Gastroesophageal sphincter (tissue), 3 donors: ENCODE data around the gene TYRO3.

ENCODE experiments used
- CTCF ChIP-seq, 4 experiments: fragments of 200-600 bp in 2 of 4; fragments of 450-650 bp in 2 of 4; sonication (generic) in 1 of 4; IDR thresholded peaks; one replicate each; pipeline ENCODE4 v1.5.1; 2017 to 2019; ENCODE audit warnings: antibody characterized with exemption in 4 of 4, mild to moderate bottlenecking in 2 of 4, moderate library complexity in 2 of 4
- EP300 ChIP-seq: sonication (generic); formaldehyde crosslinking; IDR thresholded peaks from one replicate; pipeline ENCODE4 v1.6.1; 2017; ENCODE audit warnings: antibody characterized with exemption, mild to moderate bottlenecking
- POLR2A ChIP-seq, 2 donors: fragments of 450-650 bp; IDR thresholded peaks; one replicate each; pipeline ENCODE4 v1.6.1; 2017; ENCODE audit warnings: antibody characterized with exemption in 2 of 2, mild to moderate bottlenecking in 2 of 2, moderate library complexity in 1 of 2

GRCh38 chr15:41553731-41554130, 5.3 kb upstream of the TYRO3 start:
- no peak for TF ChIP-seq POLR2A (IDR thresholded peaks at IDR 0.05)
- no peak for TF ChIP-seq CTCF (IDR thresholded peaks at IDR 0.05)
- TF ChIP-seq EP300: no peak
